Thyroid gland (tissue), 4 donors: Measurements from ENCODE around the gene PTGR1.
"Not testable (repeated sequence)": the region's sequence is repeated elsewhere in the genome, so short reads cannot be mapped to it uniquely, and the experiment has no call there.

Experiments
- POLR2A ChIP-seq, 2 donors: fragments of 450-650 bp; IDR thresholded peaks; one replicate each; pipeline ENCODE4 v1.6.1; 2017; ENCODE audit warnings: antibody characterized with exemption in 2 of 2, mild to moderate bottlenecking in 2 of 2, moderate library complexity in 1 of 2
- TF ChIP-seq, protein P1 (sequence below), 6 experiments: fragments of 200-600 bp in 3 of 6; fragments of 450-650 bp in 3 of 6; sonication (generic) in 3 of 6; IDR thresholded peaks; one replicate each; pipeline ENCODE4 v1.5.1; 2016 to 2019; ENCODE audit warnings: antibody characterized with exemption in 6 of 6, mild to moderate bottlenecking in 2 of 6, inconsistent platforms in 1 of 6, moderate library complexity in 1 of 6

DNA sequence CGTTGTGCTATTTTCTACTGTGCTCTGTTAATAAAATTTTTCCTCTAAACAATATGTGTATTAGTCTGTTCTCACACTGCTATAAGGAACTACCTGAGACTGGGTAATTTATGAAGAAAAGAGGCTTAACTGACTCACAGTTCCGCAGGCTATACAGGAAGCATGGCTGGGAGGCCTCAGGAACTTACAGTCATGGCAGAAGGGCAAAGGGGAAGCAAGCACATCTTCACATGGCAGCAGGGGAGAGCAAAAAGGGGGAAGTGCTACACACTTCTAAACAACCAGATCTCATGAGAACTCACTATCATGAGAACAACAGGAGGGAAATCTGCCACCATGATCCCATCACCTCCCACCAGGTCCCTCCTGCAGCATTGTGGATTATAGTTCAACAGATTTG is 44.0 kb downstream of the PTGR1 start:
- TF ChIP-seq, protein P1, sequence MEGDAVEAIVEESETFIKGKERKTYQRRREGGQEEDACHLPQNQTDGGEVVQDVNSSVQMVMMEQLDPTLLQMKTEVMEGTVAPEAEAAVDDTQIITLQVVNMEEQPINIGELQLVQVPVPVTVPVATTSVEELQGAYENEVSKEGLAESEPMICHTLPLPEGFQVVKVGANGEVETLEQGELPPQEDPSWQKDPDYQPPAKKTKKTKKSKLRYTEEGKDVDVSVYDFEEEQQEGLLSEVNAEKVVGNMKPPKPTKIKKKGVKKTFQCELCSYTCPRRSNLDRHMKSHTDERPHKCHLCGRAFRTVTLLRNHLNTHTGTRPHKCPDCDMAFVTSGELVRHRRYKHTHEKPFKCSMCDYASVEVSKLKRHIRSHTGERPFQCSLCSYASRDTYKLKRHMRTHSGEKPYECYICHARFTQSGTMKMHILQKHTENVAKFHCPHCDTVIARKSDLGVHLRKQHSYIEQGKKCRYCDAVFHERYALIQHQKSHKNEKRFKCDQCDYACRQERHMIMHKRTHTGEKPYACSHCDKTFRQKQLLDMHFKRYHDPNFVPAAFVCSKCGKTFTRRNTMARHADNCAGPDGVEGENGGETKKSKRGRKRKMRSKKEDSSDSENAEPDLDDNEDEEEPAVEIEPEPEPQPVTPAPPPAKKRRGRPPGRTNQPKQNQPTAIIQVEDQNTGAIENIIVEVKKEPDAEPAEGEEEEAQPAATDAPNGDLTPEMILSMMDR (IDR thresholded peaks at IDR 0.05): not testable (repeated sequence)
- TF ChIP-seq POLR2A (IDR thresholded peaks at IDR 0.05): not testable (repeated sequence)
